SK-N-SH (cell line): Measurements from ENCODE around the gene EYA2. TPM values are rescaled to one million over a fixed set of nuclear protein-coding genes. Genes with fewer than 3 reads are reported as not detected.

Source experiments
- CTCF ChIA-PET: fragments of 300-600, 350-600 bp; formaldehyde crosslinking; extraction: SDS; loops from one replicate; lab custom pipeline; 2021; lab: Yijun Ruan, JAX
- POLR2A ChIA-PET: fragments of 350-600 bp; sonication (Branson Sonifier 250); formaldehyde crosslinking; extraction: SDS; loops from one replicate; lab custom pipeline; 2020; ENCODE audit warnings: antibody characterized with exemption, inconsistent platforms; lab: Yijun Ruan, JAX
- DNase-seq: peaks from one replicate; pipeline ENCODE4 v3.0.0; 2012
- H2AFZ ChIP-seq: fragments of 200-600 bp; sonication (generic); 2 replicates; pipeline ENCODE4 v1.8.1; 2016; ENCODE audit warnings: antibody characterized with exemption, mild to moderate bottlenecking, low read depth
- H3F3A ChIP-seq: fragments of 200-600 bp; sonication (generic); replicated peaks from 2 replicates; pipeline ENCODE3; 2016; ENCODE audit warnings: antibody characterized with exemption, mild to moderate bottlenecking; ENCODE audit not compliant: insufficient read depth
- H3K27ac ChIP-seq, 2 experiments: fragments of 200-500 bp in 1 of 2; fragments of 200-600 bp in 1 of 2; sonication (Bioruptor generic) in 1 of 2; sonication (generic), shearing (Covaris generic) in 1 of 2; 2 replicates each; pipeline versions ENCODE4 v1.5.1 to v1.6.1; 2014 to 2016; ENCODE audit warnings: low read depth in 2 of 2, inconsistent platforms in 1 of 2, low read length in 1 of 2, mild to moderate bottlenecking in 1 of 2, mixed read lengths in 1 of 2
- H3K27me3 ChIP-seq: fragments of 200-600 bp; sonication (generic), shearing (Covaris generic); 2 replicates; pipeline ENCODE4 v1.6.1; 2016; ENCODE audit warnings: mixed run types; ENCODE audit not compliant: insufficient read depth
- H3K36me3 ChIP-seq, 2 experiments: fragments of 200-500 bp in 1 of 2; fragments of 200-600 bp in 1 of 2; sonication (Bioruptor generic) in 1 of 2; sonication (generic) in 1 of 2; replicated peaks in 1 of 2; 2 replicates each; pipeline versions ENCODE3 to v1.5.1; 2014 to 2016; ENCODE audit warnings: low read length in 1 of 2, mild to moderate bottlenecking in 1 of 2; ENCODE audit not compliant: insufficient read depth in 2 of 2, control insufficient read depth in 1 of 2
- H3K4me1 ChIP-seq, 2 experiments: fragments of 200-500 bp in 1 of 2; fragments of 200-600 bp in 1 of 2; sonication (Bioruptor generic) in 1 of 2; sonication (generic), shearing (Covaris generic) in 1 of 2; 2 replicates each; pipeline versions ENCODE4 v1.5.1 to v1.6.1; 2014 to 2016; ENCODE audit warnings: low read depth in 1 of 2, low read length in 1 of 2, mixed run types in 1 of 2; ENCODE audit not compliant: insufficient read depth in 2 of 2, control insufficient read depth in 1 of 2
- H3K4me2 ChIP-seq: fragments of 200-600 bp; sonication (generic), shearing (Covaris generic); 2 replicates; pipeline ENCODE4 v1.6.1; 2017; ENCODE audit warnings: mixed run types
- H3K4me3 ChIP-seq, 2 experiments: fragments of 200-500 bp in 1 of 2; fragments of 200-600 bp in 1 of 2; sonication (Bioruptor generic) in 1 of 2; sonication (generic), shearing (Covaris generic) in 1 of 2; 2 replicates each; pipeline versions ENCODE4 v1.5.1 to v1.8.1; 2014 to 2016; ENCODE audit warnings: low read depth in 2 of 2, inconsistent platforms in 1 of 2, low read length in 1 of 2, mild to moderate bottlenecking in 1 of 2, mixed read lengths in 1 of 2, moderate library complexity in 1 of 2
- H3K79me2 ChIP-seq: fragments of 200-600 bp; sonication (generic); 2 replicates; pipeline ENCODE4 v1.8.1; 2017; ENCODE audit warnings: mild to moderate bottlenecking; ENCODE audit not compliant: insufficient read depth
- H3K9ac ChIP-seq: fragments of 200-600 bp; sonication (generic); 2 replicates; pipeline ENCODE4 v1.6.1; 2017; ENCODE audit warnings: mixed run types
- H3K9me2 ChIP-seq: fragments of 200-600 bp; sonication (generic); 2 replicates; pipeline ENCODE4 v1.6.1; 2017; ENCODE audit warnings: mixed run types
- H3K9me3 ChIP-seq: fragments of 200-600 bp; sonication (generic); 2 replicates; pipeline ENCODE4 v1.6.1; 2017; ENCODE audit warnings: mixed run types, mild to moderate bottlenecking, moderate library complexity
- H4K20me1 ChIP-seq: fragments of 200-600 bp; sonication (generic); 2 replicates; pipeline ENCODE4 v1.6.1; 2017; ENCODE audit warnings: mild to moderate bottlenecking, mixed run types; ENCODE audit not compliant: insufficient read depth
- ELF1 ChIP-seq: IDR thresholded peaks from 2 replicates; pipeline ENCODE4 v1.4.0; 2012
- EP300 ChIP-seq, 2 experiments: IDR thresholded peaks; 2 replicates each; pipeline versions ENCODE4 v1.4.0 to v1.6.1; 2012; ENCODE audit warnings: borderline replicate concordance in 1 of 2, low read depth in 1 of 2, low read length in 1 of 2
- EZH2phosphoT487 ChIP-seq: fragments of 200-600 bp; sonication (generic); IDR thresholded peaks from 2 replicates; pipeline ENCODE4 v1.6.1; 2017; ENCODE audit warnings: low read depth, mixed run types, mild to moderate bottlenecking, antibody characterized with exemption, moderate library complexity, borderline replicate concordance
- FOSL2 ChIP-seq: IDR thresholded peaks from 2 replicates; pipeline ENCODE4 v1.4.0; 2012; ENCODE audit warnings: low read depth, mild to moderate bottlenecking, moderate library complexity, borderline replicate concordance
- FOXJ3 ChIP-seq: sonication (generic); formaldehyde crosslinking; IDR thresholded peaks from 2 replicates; pipeline ENCODE4 v1.5.1; 2020; ENCODE audit warnings: mild to moderate bottlenecking, missing genetic modification reagents
- GATA2 ChIP-seq: sonication (generic); formaldehyde crosslinking; IDR thresholded peaks from 2 replicates; pipeline ENCODE4 v1.5.0; 2020; ENCODE audit warnings: mild to moderate bottlenecking, missing genetic modification reagents
- JUND ChIP-seq: IDR thresholded peaks from 2 replicates; pipeline ENCODE4 v1.4.0; 2012
- MXI1 ChIP-seq: IDR thresholded peaks from 2 replicates; pipeline ENCODE4 v1.6.1; 2012; ENCODE audit warnings: mild to moderate bottlenecking, low read depth, low read length, improper control_type of control experiment
- NFIC ChIP-seq: IDR thresholded peaks from 2 replicates; pipeline ENCODE4 v1.4.0; 2012; ENCODE audit warnings: borderline replicate concordance
- POLR2AphosphoS5 ChIP-seq: IDR thresholded peaks from 2 replicates; pipeline ENCODE4 v1.6.1; 2012; ENCODE audit warnings: low read depth, low read length
- RCOR1 ChIP-seq: fragments of 150-350 bp; IDR thresholded peaks from 2 replicates; pipeline ENCODE4 v1.6.1; 2017; ENCODE audit warnings: antibody characterized with exemption, low read length
- RFX5 ChIP-seq: IDR thresholded peaks from 2 replicates; pipeline ENCODE4 v1.6.1; 2012; ENCODE audit warnings: mild to moderate bottlenecking, improper control_type of control experiment, low read length
- RXRA ChIP-seq: IDR thresholded peaks from 2 replicates; pipeline ENCODE4 v1.4.0; 2012; ENCODE audit warnings: low read depth, mild to moderate bottlenecking, borderline replicate concordance
- SMC3 ChIP-seq: IDR thresholded peaks from 2 replicates; pipeline ENCODE4 v1.6.1; 2012; ENCODE audit warnings: low read depth, low read length, improper control_type of control experiment
- TCF12 ChIP-seq: IDR thresholded peaks from 2 replicates; pipeline ENCODE4 v1.4.0; 2012
- WGBS: methylation state at CpG from one replicate; pipeline ENCODE4 v1.1.6; 2017; ENCODE audit warnings: low lambda C conversion rate; 5-methylcytosine and 5-hydroxymethylcytosine counted together
- polyA plus RNA-seq, 3 experiments: library from polyadenylated mRNA; depleted of rRNA; stranded (reverse); fragments of >200 nt; gene quantifications; 2 replicates each; pipeline ENCODE4 v1.2.3, GENCODE V29; 2012
- TF ChIP-seq, protein P1 (sequence below): IDR thresholded peaks from 2 replicates; pipeline ENCODE4 v1.4.0; 2012; ENCODE audit warnings: low read depth, borderline replicate concordance
- TF ChIP-seq, protein P2 (sequence below): IDR thresholded peaks from 2 replicates; pipeline ENCODE4 v1.6.1; 2012; ENCODE audit warnings: mild to moderate bottlenecking, low read depth, low read length, moderate library complexity

The EYA2 gene
- polyA plus RNA-seq, 1 of the 3 experiments (the other 2 are of a cell fraction), result 0.05 TPM

GRCh38 chr20:47093320-47093966 is 198.8 kb downstream of the EYA2 start (continued):
- TF ChIP-seq, protein P1, sequence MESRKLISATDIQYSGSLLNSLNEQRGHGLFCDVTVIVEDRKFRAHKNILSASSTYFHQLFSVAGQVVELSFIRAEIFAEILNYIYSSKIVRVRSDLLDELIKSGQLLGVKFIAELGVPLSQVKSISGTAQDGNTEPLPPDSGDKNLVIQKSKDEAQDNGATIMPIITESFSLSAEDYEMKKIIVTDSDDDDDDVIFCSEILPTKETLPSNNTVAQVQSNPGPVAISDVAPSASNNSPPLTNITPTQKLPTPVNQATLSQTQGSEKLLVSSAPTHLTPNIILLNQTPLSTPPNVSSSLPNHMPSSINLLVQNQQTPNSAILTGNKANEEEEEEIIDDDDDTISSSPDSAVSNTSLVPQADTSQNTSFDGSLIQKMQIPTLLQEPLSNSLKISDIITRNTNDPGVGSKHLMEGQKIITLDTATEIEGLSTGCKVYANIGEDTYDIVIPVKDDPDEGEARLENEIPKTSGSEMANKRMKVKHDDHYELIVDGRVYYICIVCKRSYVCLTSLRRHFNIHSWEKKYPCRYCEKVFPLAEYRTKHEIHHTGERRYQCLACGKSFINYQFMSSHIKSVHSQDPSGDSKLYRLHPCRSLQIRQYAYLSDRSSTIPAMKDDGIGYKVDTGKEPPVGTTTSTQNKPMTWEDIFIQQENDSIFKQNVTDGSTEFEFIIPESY, result no peak
- TF ChIP-seq RFX5, result no peak

DNA sequence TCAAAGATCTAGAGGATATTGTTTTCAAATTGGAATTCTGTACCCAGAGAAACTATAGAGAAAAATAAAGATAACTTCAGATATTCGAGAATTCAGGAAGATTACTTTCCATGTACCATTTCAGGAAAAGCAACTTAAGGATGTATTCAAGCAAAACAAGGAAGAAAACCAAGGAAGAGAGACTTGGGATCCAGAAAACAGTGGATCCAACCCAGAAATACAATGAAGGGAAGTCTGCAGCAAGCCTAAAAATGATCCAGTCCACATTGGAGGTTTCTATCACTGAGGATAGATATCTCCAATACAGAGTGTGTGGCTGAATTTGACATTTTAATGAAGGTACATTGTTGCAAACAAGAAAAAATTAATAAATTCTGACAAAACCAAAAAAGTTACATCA is 201.0 kb downstream of the EYA2 start:
- Histone ChIP-seq H3K9ac (no peak overlapping the region), H3K9me3 (peaks cover 6% of the 10 kb centered on the region; the same call in 1 of the 2 replicates), H3K4me1 (no peaks in the 10 kb centered on the region; a peak in 1 of 4 replicates), H3F3A (no peaks in the 10 kb centered on the region), H3K9me2 (no peaks in the 10 kb centered on the region), H3K4me2 (no peak overlapping the region), H3K27ac (no peak overlapping the region), H3K27me3 (no peaks in the 10 kb centered on the region), H4K20me1 (no peaks in the 10 kb centered on the region), H3K79me2 (no peaks in the 10 kb centered on the region), H2AFZ (no peak overlapping the region), H3K4me3 (no peak overlapping the region), H3K36me3 (no peaks in the 10 kb centered on the region)
- CTCF ChIA-PET, result no interaction called here
- no peak for DNase-seq
- no peak for TF ChIP-seq GATA2 (CRISPR knock-in tag)
- TF ChIP-seq MXI1, result no peak
- no peak for TF ChIP-seq FOXJ3
- TF ChIP-seq ELF1, result no peak
- no peak for TF ChIP-seq POLR2AphosphoS5
- no peak for TF ChIP-seq JUND
- TF ChIP-seq, protein P2, sequence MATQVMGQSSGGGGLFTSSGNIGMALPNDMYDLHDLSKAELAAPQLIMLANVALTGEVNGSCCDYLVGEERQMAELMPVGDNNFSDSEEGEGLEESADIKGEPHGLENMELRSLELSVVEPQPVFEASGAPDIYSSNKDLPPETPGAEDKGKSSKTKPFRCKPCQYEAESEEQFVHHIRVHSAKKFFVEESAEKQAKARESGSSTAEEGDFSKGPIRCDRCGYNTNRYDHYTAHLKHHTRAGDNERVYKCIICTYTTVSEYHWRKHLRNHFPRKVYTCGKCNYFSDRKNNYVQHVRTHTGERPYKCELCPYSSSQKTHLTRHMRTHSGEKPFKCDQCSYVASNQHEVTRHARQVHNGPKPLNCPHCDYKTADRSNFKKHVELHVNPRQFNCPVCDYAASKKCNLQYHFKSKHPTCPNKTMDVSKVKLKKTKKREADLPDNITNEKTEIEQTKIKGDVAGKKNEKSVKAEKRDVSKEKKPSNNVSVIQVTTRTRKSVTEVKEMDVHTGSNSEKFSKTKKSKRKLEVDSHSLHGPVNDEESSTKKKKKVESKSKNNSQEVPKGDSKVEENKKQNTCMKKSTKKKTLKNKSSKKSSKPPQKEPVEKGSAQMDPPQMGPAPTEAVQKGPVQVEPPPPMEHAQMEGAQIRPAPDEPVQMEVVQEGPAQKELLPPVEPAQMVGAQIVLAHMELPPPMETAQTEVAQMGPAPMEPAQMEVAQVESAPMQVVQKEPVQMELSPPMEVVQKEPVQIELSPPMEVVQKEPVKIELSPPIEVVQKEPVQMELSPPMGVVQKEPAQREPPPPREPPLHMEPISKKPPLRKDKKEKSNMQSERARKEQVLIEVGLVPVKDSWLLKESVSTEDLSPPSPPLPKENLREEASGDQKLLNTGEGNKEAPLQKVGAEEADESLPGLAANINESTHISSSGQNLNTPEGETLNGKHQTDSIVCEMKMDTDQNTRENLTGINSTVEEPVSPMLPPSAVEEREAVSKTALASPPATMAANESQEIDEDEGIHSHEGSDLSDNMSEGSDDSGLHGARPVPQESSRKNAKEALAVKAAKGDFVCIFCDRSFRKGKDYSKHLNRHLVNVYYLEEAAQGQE, result no peak
- no peak for TF ChIP-seq NFIC
- no peak for TF ChIP-seq TCF12
- no peak for TF ChIP-seq RCOR1
- no peak for TF ChIP-seq RFX5
- no peak for TF ChIP-seq RXRA
- no peak for TF ChIP-seq SMC3
- no peak for TF ChIP-seq FOSL2
- TF ChIP-seq EZH2phosphoT487, result no peak
- no peak for TF ChIP-seq EP300 (IDR thresholded peaks at IDR 0.05; ENCODE audit: borderline replicate concordance in 1 of 2, low read depth in 1 of 2, low read length in 1 of 2)
- WGBS, result 2% methylated on average over 1 of the region's 1 CpG
- POLR2A ChIA-PET, result no interaction called here
